Right cardiac atrium (tissue), 5 donors: Measurements from ENCODE around the gene KIAA1671. TPM values are rescaled to one million over a fixed set of nuclear protein-coding genes. Genes with fewer than 3 reads are reported as not detected.

Experiments used
- ATAC-seq, 2 donors: fragments of 200-7000 bp; cut with Tn5 transposase; one replicate each; pipeline versions ENCODE4 v1.8.0 to v1.9.1; 2020; ENCODE audit warnings: moderate library complexity in 2 of 2, mild to moderate bottlenecking in 1 of 2
- DNase-seq, 3 donors: peaks; one replicate each; pipeline ENCODE4 v3.0.0-alpha.2; 2020
- H3K27ac ChIP-seq: one replicate; pipeline ENCODE4 v1.5.1; 2013; ENCODE audit warnings: mild to moderate bottlenecking, low read length, control low read depth, moderate library complexity
- H3K27me3 ChIP-seq: one replicate; pipeline ENCODE4 v1.6.1; 2013; ENCODE audit not compliant: control insufficient read depth, insufficient read depth
- H3K4me1 ChIP-seq: one replicate; pipeline ENCODE4 v1.6.1; 2013; ENCODE audit warnings: low read length; ENCODE audit not compliant: control insufficient read depth, insufficient read depth
- H3K4me3 ChIP-seq: one replicate; pipeline ENCODE4 v1.5.1; 2013; ENCODE audit warnings: low read length, control low read depth
- H3K9me3 ChIP-seq: one replicate; pipeline ENCODE4 v1.6.1; 2013; ENCODE audit warnings: low read length; ENCODE audit not compliant: control insufficient read depth
- WGBS: extraction: QIAGEN DNeasy Blood & Tissue Kit; methylation state at CpG from one replicate; pipeline ENCODE4 v1.1.7; 2013; 5-methylcytosine and 5-hydroxymethylcytosine counted together
- intact Hi-C, 4 donors: fragments of 100-400 bp; cut with DNase I; formaldehyde crosslinking; loops; one replicate each; pipeline versions ENCODE4 v1.11.0 to v1.14.0; 2022 to 2023
- polyA plus RNA-seq: library from polyadenylated mRNA; stranded (reverse); fragments of 200-250 nt; gene quantifications from one replicate; pipeline ENCODE4 v1.2.3, GENCODE V29; 2013
- total RNA-seq, 4 donors: library from RNA; stranded (reverse); fragmentation: NEBNext Ultra II Directional; extraction: Animal tissue kit (Norgen Biotek cat#: 25700); gene quantifications; one replicate each; pipeline ENCODE4 v1.2.1, GENCODE V29; 2021
- donor health status: healthy with polysubstance abuse.
- donor health status: DM: no; HTN: yes; CAD: no.
- donor health status: DM: no; HTN: no; CAD: no.
- donor health status: DM: no; HTN: yes; CAD: no; lungs with severe emphysema.
- donor health status: DM: yes; HTN: yes; CAD: no.

KIAA1671 gene
- total and polyA plus RNA-seq, 5 donors: 7.5 to 24.0 (median 19.9) TPM

- Histone ChIP-seq H3K27ac (no peak overlapping the region), H3K9me3 (no peaks in the 10 kb centered on the region), H3K27me3 (no peaks in the 10 kb centered on the region), H3K4me3 (no peak overlapping the region), H3K4me1 (no peaks in the 10 kb centered on the region)
- ATAC-seq (no peak), DNase-seq (no peak)
- intact Hi-C loops: loop anchor here in 1 of 4 donors (10.0 kb wide), 1 partner anchor 50 kb away; no protein-coding TSS in a partner anchor
- 73% methylated on average over 2 of the region's 2 CpGs for WGBS
These were observed 92.6 kb downstream of the KIAA1671 start for GRCh38 chr22:25045159-25045558.

GRCh38 chr22:25048071-25048470, 95.6 kb downstream of the KIAA1671 start:
- ATAC-seq: no peak
- intact Hi-C loops: loop anchor here (1.0 to 10.0 kb wide), 3 partner anchors 53 to 96 kb away; partner anchors contain the start of gene KIAA1671 (in 4 of the 4)
- Histone ChIP-seq H3K27ac (no peak overlapping the region), H3K4me3 (no peak overlapping the region), H3K27me3 (no peaks in the 10 kb centered on the region), H3K9me3 (peaks cover 3% of the 10 kb centered on the region), H3K4me1 (no peaks in the 10 kb centered on the region)
- DNase-seq: no peak
- 66% methylated on average over 6 of the region's 6 CpGs for WGBS

- no peaks in the 10 kb centered on the region for H3K4me1 ChIP-seq
- 63% methylated on average over 9 of the region's 9 CpGs for WGBS
- H3K9me3 ChIP-seq: peaks cover 3% of the 10 kb centered on the region
- intact Hi-C loops: loop anchor here (1.0 to 10.0 kb wide), 3 partner anchors 54 to 97 kb away; partner anchors contain the start of gene KIAA1671 (in 4 of the 4)
- no peak overlapping the region for H3K27ac ChIP-seq
- DNase-seq: peak; percentile 73 to 82 (median 78)
- no peak overlapping the region for H3K4me3 ChIP-seq
- H3K27me3 ChIP-seq: no peaks in the 10 kb centered on the region
- ATAC-seq: peak; percentile 77 to 81
These were observed 96.4 kb downstream of the KIAA1671 start for GRCh38 chr22:25048659-25049647.

GRCh38 chr22:25049770-25050169, 97.3 kb downstream of the KIAA1671 start:
- no peak for ATAC-seq
- 87% methylated on average over 6 of the region's 6 CpGs for WGBS

GRCh38 chr22:25050566-25050965, 98.0 kb downstream of the KIAA1671 start:
- intact Hi-C loops: loop anchor here in 2 of 4 donors (5.0 to 10.0 kb wide), 2 partner anchors 113 to 276 kb away; partner anchors contain the start of gene PIWIL3 (in 1 of the 2)
- no peak for DNase-seq

More at GRCh38 chr22:25049770-25050169, 97.3 kb downstream of the KIAA1671 start:
- no peaks in the 10 kb centered on the region for H3K4me1 ChIP-seq
- no peak overlapping the region for H3K4me3 ChIP-seq
- H3K27ac ChIP-seq: no peak overlapping the region
- intact Hi-C loops: loop anchor here in 3 of 4 donors (2.0 to 10.0 kb wide), 4 partner anchors 55 to 275 kb away; partner anchors contain the start of genes KIAA1671 (in 3 of the 3) and PIWIL3 (in 1 of the 3)
- DNase-seq: no peak
- H3K27me3 ChIP-seq: no peaks in the 10 kb centered on the region
- H3K9me3 ChIP-seq: peaks cover 3% of the 10 kb centered on the region

GRCh38 chr22:25051073-25051472, 98.6 kb downstream of the KIAA1671 start:
- intact Hi-C loops: loop anchor here in 2 of 4 donors (5.0 to 10.0 kb wide), 2 partner anchors 114 to 276 kb away; partner anchors contain the start of gene PIWIL3 (in 1 of the 2)
- Histone ChIP-seq H3K9me3 (peaks cover 3% of the 10 kb centered on the region), H3K27me3 (no peaks in the 10 kb centered on the region), H3K27ac (no peak overlapping the region), H3K4me3 (no peak overlapping the region), H3K4me1 (no peaks in the 10 kb centered on the region)
- no peak for DNase-seq
- 90% methylated on average over 2 of the region's 2 CpGs for WGBS
- no peak for ATAC-seq

More at GRCh38 chr22:25050566-25050965, 98.0 kb downstream of the KIAA1671 start:
- ATAC-seq: no peak
- Histone ChIP-seq H3K9me3 (peaks cover 3% of the 10 kb centered on the region), H3K4me3 (no peak overlapping the region), H3K27ac (no peak overlapping the region), H3K27me3 (no peaks in the 10 kb centered on the region), H3K4me1 (no peaks in the 10 kb centered on the region)
- 98% methylated on average over 5 of the region's 5 CpGs for WGBS

- intact Hi-C loops: loop anchor here in 2 of 4 donors (5.0 to 10.0 kb wide), 2 partner anchors 115 to 277 kb away; partner anchors contain the start of gene PIWIL3 (in 1 of the 2)
- no peak overlapping the region for H3K27ac ChIP-seq
- WGBS: 67% methylated on average over 9 of the region's 9 CpGs
- H3K4me1 ChIP-seq: no peaks in the 10 kb centered on the region
- no peaks in the 10 kb centered on the region for H3K27me3 ChIP-seq
- peaks cover 3% of the 10 kb centered on the region for H3K9me3 ChIP-seq
- DNase-seq (peak in 2 of 3 donors; percentile 68 to 79), ATAC-seq (peak in 1 of 2 donors; percentile 64)
- no peak overlapping the region for H3K4me3 ChIP-seq
These were observed 99.6 kb downstream of the KIAA1671 start for GRCh38 chr22:25051983-25052710.

- WGBS: 74% methylated on average over 7 of the region's 7 CpGs
- Histone ChIP-seq H3K9me3 (peaks cover 3% of the 10 kb centered on the region), H3K27ac (no peak overlapping the region), H3K27me3 (no peaks in the 10 kb centered on the region), H3K4me3 (no peak overlapping the region), H3K4me1 (no peaks in the 10 kb centered on the region)
- DNase-seq (no peak), ATAC-seq (no peak)
- intact Hi-C loops: loop anchor here in 2 of 4 donors (5.0 to 10.0 kb wide), 2 partner anchors 116 to 278 kb away; partner anchors contain the start of gene PIWIL3 (in 1 of the 2)
These were observed 100.8 kb downstream of the KIAA1671 start for GRCh38 chr22:25053153-25053805.

GRCh38 chr22:25054943-25055511, 102.5 kb downstream of the KIAA1671 start:
- H3K27me3 ChIP-seq: no peaks in the 10 kb centered on the region
- ATAC-seq: peak; percentile 11 to 59
- no peak overlapping the region for H3K4me3 ChIP-seq
- no peaks in the 10 kb centered on the region for H3K4me1 ChIP-seq
- intact Hi-C loops: loop anchor here in 3 of 4 donors (5.0 to 10.0 kb wide), 2 partner anchors 118 to 280 kb away; partner anchors contain the start of gene PIWIL3 (in 1 of the 3)
- H3K27ac ChIP-seq: no peak overlapping the region
- WGBS: 67% methylated on average over 9 of the region's 9 CpGs
- peaks cover 3% of the 10 kb centered on the region for H3K9me3 ChIP-seq
- DNase-seq: peak in 2 of 3 donors; percentile 40 to 77
